Spinal cord (tissue), 10 donors: ENCODE results near the gene PCDHA1. TPM values are rescaled to one million over a fixed set of nuclear protein-coding genes. Genes with fewer than 3 reads are reported as not detected.

Source experiments
- DNase-seq, 6 donors: peaks; one replicate each; pipeline versions ENCODE4 v3.0.0 to v3.0.0-alpha.2; 2013 to 2015; ENCODE audit warnings: low spot score in 6 of 6, low read depth in 4 of 6
- H3K27ac ChIP-seq: one replicate; pipeline ENCODE4 v1.5.1; 2013; ENCODE audit warnings: low read depth, low read length, control low read depth
- H3K27me3 ChIP-seq: one replicate; pipeline ENCODE4 v1.6.1; 2013; ENCODE audit warnings: low read length; ENCODE audit not compliant: control insufficient read depth, insufficient read depth
- H3K36me3 ChIP-seq: one replicate; pipeline ENCODE4 v1.6.1; 2013; ENCODE audit warnings: low read length; ENCODE audit not compliant: control insufficient read depth, insufficient read depth
- H3K4me1 ChIP-seq: one replicate; pipeline ENCODE4 v1.6.1; 2013; ENCODE audit warnings: low read length; ENCODE audit not compliant: control insufficient read depth, insufficient read depth
- H3K4me3 ChIP-seq: one replicate; pipeline ENCODE4 v1.5.1; 2013; ENCODE audit warnings: low read depth, low read length, control low read depth
- H3K9me3 ChIP-seq: one replicate; pipeline ENCODE4 v1.6.1; 2013; ENCODE audit warnings: low read length; ENCODE audit not compliant: control insufficient read depth, insufficient read depth
- WGBS: methylation state at CpG from one replicate; pipeline ENCODE4 v1.1.5; 2013; ENCODE audit warnings: missing lambda C conversion rate; ENCODE audit not compliant: insufficient coverage; 5-methylcytosine and 5-hydroxymethylcytosine counted together
- polyA plus RNA-seq, 2 donors: library from polyadenylated mRNA; unstranded; fragments of 120-200 nt; gene quantifications; one replicate each; pipeline ENCODE4 v1.2.1, GENCODE V29; 2013; ENCODE audit not compliant: insufficient read length in 2 of 2
- total RNA-seq, 2 donors: library from RNA; depleted of rRNA in 1 of 2; stranded (reverse); fragments of 120-200 nt in 1 of 2; fragments of >200 nt in 1 of 2; gene quantifications; one replicate each; pipeline versions ENCODE4 v1.2.3 to v1.2.4, GENCODE V29; 2013 to 2014
- donor health status: healthy.

The PCDHA1 gene
- total and polyA plus RNA-seq, 4 donors = 1.0 to 9.7 (median 5.5) TPM

DNA sequence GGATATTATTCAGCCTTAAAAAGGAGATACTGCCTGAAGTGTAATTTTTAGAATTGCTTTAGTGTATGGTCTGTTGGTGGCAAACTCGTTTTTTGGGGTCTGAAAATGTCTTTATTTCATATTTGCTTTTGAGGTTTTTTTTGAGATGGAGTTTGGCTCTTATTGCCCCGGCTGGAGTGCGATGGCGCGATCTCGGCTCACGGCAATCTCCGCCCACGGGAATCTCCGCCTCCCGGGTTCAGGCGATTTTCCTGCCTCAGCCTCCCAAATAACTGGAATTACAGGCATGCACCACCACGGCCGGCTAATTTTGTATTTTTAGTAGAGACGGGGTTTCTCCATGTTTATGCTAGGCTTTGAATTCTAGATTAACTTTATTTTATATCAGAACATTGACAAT, 245.1 kb downstream of the PCDHA1 start:
- no peaks in the 10 kb centered on the region for H3K27me3 ChIP-seq
- H3K27ac ChIP-seq = no peak overlapping the region
- H3K4me1 ChIP-seq = no peaks in the 10 kb centered on the region
- 40% methylated on average over 1 of the region's 15 CpGs for WGBS
- H3K36me3 ChIP-seq = no peaks in the 10 kb centered on the region
- H3K4me3 ChIP-seq = no peak overlapping the region
- DNase-seq = no peak
- no peaks in the 10 kb centered on the region for H3K9me3 ChIP-seq

DNA sequence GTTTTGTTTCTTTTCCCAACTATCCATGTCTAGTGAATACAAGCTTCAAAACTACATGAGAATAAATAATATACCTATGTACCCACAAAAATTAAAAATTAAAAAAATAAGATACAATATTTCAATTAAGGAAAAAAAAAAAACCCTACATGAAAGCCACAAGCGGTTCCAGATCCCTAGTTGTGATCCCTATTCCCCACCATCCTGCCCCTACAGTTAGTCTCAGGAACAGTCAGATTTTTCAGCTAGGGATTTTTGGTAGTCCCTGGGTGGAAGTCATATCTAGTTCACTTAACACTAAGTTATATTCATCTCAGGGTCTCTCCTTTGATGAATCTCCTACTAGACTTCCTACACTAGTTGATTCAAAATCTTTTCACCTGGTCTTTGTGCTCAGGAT, 246.7 kb downstream of the PCDHA1 start:
- Histone ChIP-seq H3K4me1 (no peaks in the 10 kb centered on the region), H3K36me3 (no peaks in the 10 kb centered on the region), H3K27ac (no peak overlapping the region), H3K9me3 (no peaks in the 10 kb centered on the region), H3K27me3 (no peaks in the 10 kb centered on the region), H3K4me3 (no peak overlapping the region)
- WGBS = no CpG with 5 or more reads among the region's 1 CpG
- no peak for DNase-seq

DNA sequence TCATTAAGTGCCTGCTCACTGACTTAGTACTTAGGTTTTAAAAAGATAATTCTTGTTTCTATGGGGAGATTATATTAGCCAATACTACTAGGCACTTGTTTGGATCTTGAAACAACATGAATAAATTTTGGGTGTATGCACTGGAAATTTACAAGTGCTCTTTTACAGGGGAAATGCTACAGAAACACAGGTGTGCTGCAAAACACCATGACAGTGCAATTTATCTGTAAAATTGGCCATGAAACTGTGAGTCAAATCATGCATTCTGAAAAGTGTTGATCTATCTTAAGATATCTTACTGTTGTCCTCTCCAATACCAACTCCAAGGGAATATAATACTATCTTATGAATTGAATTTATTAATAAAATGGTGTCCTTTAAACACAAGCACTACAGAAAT, 253.1 kb downstream of the PCDHA1 start:
- H3K4me3 ChIP-seq = no peak overlapping the region

DNA sequence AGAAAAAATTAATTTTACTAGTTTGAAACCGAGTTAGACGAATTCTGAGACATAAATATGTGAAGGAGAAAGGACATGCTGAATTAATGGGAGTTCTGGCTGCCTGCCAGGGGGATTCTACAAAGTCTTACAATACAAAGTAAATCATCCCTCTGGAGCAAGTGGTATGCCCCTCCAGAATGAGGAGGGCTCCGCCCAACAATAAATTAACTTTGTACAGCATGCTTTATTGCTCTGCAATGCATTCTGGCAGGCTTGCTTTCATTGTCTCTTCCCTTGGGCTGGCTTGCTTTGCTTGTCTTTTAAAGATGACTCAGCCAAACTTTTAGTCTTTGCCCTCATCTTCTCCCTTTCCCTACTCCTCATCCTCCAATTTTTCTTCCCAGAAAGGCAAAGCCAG, 253.6 kb downstream of the PCDHA1 start:
- Histone ChIP-seq H3K27me3 (no peaks in the 10 kb centered on the region), H3K36me3 (no peaks in the 10 kb centered on the region), H3K9me3 (no peaks in the 10 kb centered on the region), H3K4me1 (peaks cover 3% of the 10 kb centered on the region), H3K27ac (no peak overlapping the region), H3K4me3 (peak overlapping the region; percentile 51)
- 86% methylated on average over 1 of the region's 3 CpGs for WGBS
- peak in 3 of 6 donors; percentile 19 to 58 (median 42) for DNase-seq

More for the DNA sequence above, 253.1 kb downstream of the PCDHA1 start:
- Histone ChIP-seq H3K36me3 (no peaks in the 10 kb centered on the region), H3K27ac (no peak overlapping the region), H3K4me1 (peaks cover 3% of the 10 kb centered on the region), H3K9me3 (no peaks in the 10 kb centered on the region), H3K27me3 (no peaks in the 10 kb centered on the region)
- no peak for DNase-seq

DNA sequence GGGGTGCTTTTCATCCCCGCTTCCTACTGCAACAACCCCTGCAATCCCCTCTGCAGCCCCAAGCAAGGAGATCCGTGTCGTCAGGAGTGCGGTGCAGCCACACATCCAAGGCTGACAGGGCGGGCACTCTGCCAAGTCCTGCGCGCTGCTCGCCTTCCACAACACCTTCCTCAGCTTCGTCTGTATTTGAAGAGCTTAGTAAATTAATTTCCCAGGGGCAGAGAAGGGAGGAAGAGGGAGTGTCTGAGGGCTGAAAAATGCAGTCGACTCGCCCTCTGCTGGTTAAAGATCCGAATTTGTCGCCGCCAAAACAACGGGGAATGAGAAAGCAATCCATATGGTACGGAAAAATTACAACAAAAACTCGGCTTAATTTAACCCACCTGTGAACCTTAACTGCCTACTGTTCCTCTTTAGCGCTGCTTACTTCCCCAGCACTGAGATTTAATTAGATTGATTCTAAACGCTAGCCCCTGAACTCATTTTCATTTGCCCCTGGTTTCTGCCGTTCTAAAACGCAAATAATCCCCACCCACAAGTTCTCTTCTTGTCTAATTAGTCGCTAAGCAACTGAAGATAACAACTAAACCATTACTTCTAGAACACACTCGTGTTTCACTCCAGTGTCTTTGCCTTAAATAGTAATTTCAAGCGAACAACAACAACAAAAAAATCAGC, 254.3 kb downstream of the PCDHA1 start:
- Histone ChIP-seq H3K4me3 (peak overlapping the region; percentile 51), H3K36me3 (no peaks in the 10 kb centered on the region), H3K27ac (peak overlapping the region; percentile 86), H3K9me3 (no peaks in the 10 kb centered on the region), H3K27me3 (peaks cover 1% of the 10 kb centered on the region), H3K4me1 (peaks cover 3% of the 10 kb centered on the region)
- DNase-seq = peak; percentile 63 to 97 (median 80)
- WGBS = 3% methylated on average over 20 of the region's 24 CpGs

DNA sequence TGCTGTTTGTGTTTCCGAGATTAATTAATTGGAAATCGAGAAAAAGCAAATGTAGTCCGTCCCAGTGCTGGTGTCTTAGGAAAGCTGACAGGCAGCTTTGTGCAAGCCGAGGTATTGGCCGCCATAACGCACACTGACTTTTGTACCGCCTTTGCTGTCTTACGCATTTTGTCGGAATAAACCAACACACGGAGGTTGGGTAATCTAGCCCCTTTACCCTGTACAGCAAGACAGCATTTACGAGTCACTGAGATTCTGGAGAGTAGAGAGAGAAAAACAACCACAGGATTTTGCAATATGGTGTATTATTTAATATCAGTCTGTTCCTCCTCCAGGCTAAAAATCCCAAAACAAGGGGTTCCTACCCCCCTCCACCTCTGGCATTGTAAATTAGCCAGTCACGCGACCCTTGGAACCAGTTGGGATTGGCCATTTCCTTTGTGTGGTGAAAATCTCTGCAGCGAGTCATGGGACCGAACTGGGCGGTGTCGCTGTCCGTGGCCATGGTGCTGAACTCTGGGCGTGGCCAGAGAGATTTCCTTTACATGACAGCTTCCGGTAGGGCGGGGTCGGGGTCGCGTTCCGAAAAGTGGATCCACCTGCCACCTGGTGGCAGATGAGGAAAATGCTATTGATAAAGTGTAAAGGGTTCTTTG, 255.0 kb downstream of the PCDHA1 start:
- H3K4me1 ChIP-seq = peaks cover 3% of the 10 kb centered on the region
- peak; percentile 93 to 100 (median 98) for DNase-seq
- H3K27me3 ChIP-seq = peaks cover 6% of the 10 kb centered on the region
- H3K36me3 ChIP-seq = no peaks in the 10 kb centered on the region
- H3K9me3 ChIP-seq = no peaks in the 10 kb centered on the region
- 3% methylated on average over 16 of the region's 25 CpGs for WGBS
- H3K4me3 ChIP-seq = peak overlapping the region; percentile 51
- H3K27ac ChIP-seq = peak overlapping the region; percentile 86

DNA sequence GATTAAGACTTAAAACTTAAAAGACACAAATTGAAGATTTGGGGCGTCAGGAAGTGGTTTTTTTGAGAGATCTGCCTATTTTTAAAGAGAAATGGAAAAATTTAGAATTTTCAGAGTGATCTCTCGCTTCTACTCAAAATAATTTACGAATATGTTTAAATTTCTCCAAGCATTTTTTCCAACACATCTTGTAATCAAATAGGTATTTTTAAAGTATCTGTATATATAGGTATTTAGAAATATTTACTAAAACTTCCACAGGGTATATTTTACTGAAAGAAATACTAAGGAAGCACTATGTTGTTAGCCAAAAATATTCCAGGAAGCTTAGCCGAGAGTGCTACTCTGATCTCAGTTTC, 255.5 kb downstream of the PCDHA1 start:
- Histone ChIP-seq H3K36me3 (no peaks in the 10 kb centered on the region), H3K9me3 (no peaks in the 10 kb centered on the region), H3K4me3 (no peak overlapping the region), H3K27ac (no peak overlapping the region), H3K4me1 (peaks cover 3% of the 10 kb centered on the region), H3K27me3 (peaks cover 9% of the 10 kb centered on the region)
- no peak for DNase-seq
- no CpG with 5 or more reads among the region's 4 CpGs for WGBS

DNA sequence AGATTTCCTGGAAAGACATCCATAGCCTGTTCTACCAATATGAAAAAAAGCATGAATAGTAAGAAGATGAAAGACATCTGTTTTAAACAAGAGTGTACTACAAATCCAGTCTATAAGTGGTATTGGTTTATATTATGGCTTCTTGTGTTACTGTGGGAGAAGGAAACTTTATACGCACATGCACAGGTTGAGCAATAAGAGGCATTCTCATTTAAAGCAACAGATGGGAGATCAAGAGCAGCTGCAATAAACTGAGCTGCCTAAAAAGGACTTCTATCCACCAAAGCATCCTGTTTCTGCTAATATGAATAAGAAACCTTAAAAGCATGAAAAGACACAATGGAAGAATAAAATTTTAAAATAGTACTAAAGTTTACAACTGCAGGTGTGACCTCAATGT, 256.6 kb downstream of the PCDHA1 start:
- Histone ChIP-seq H3K27ac (no peak overlapping the region), H3K9me3 (no peaks in the 10 kb centered on the region), H3K4me1 (peaks cover 3% of the 10 kb centered on the region), H3K36me3 (no peaks in the 10 kb centered on the region), H3K4me3 (no peak overlapping the region), H3K27me3 (peaks cover 13% of the 10 kb centered on the region)
- DNase-seq = no peak
- WGBS = no CpG with 5 or more reads among the region's 1 CpG

DNA sequence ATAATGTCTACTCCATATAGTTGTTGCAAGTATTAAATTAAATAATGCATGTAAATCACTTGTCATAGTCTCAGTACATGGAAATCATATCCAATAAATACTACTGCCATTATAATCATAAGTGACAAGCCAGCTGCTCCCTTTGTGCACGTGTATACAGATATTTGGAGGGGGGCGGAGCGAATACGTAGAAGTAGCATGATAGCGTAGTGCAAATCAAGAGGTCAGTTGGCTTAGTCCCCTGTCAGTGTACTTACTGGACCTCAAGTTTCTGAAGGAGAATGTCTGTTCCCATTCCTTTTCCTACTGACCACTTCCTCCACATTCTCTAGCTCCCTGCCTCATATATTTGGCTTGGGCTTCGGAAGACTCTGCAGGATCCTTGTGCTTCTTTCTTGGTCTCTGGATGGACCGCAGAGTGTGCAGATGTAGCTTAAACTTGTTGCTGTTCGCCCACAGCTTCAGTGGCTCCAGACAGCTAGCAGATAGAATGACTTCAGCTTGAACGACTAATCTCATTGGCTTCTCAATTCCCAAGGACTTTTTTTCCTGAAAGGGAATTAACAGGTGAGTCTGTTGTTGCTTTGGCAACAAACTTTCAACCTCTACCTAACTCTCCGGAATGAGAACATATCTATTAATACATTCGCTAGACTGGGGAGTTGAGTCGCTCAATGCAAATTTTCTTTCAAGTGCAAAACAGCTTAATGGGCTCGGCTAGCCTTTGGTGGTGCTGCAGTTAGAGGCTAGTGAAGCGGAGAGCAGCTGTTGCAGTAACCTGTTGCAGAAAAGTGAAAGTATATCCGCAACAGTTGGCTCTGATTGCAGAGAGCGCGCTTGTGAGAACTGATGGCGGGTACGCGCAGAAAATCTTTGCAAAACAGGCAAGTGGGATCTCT, 264.9 kb downstream of the PCDHA1 start, which contains the start of gene PCDHB1:
PCDHB1 (plus strand) TSS at position 753 of the 899 bp plus-strand sequence; CDS start at position 850, 97 bp downstream.
- no peak within 1 kb of the TSS for H3K27ac ChIP-seq
- no peaks in the 10 kb centered on the region for H3K36me3 ChIP-seq
- H3K9me3 ChIP-seq = no peaks in the 10 kb centered on the region
- peak within 1 kb of the TSS; percentile 28 for H3K4me3 ChIP-seq
- peak in 3 of 6 donors; percentile 1 to 32 (median 3) for DNase-seq
- 13% methylated on average over 14 of the region's 20 CpGs for WGBS
- H3K4me1 ChIP-seq = peaks cover 8% of the 10 kb centered on the region
- H3K27me3 ChIP-seq = peaks cover 36% of the 10 kb centered on the region
